ENCODE results near the gene PKP1.

DNA sequence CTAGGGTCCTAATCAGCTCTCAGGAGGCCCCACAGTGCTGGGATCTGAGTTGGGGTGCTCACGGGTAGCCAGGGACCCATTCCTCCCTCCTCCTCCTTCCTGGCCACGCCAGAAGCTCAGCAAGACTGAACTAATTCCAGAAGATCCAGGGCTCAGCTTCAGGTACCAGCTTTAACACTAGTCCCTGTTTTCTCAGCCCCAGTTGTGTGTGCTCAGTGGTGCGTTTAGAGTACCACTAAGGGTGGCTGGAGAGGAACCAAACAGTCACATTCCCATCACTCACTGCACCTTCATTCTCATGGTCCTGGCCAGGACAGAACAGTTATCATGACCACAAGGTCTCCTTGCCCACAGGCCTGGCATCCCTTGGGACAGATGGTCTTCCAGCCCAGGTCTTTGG lies 20.8 kb downstream of the PKP1 start:
- TF ChIP-seq ZFP30 (CRISPR knock-in tag; IDR thresholded peaks at IDR 0.05) (no peak), ISL1 (CRISPR knock-in tag; IDR thresholded peaks at IDR 0.05) (no peak), ARNTL (CRISPR knock-in tag; IDR thresholded peaks at IDR 0.05; ENCODE audit: borderline replicate concordance, low read depth) (no peak), PATZ1 (CRISPR knock-in tag; IDR thresholded peaks at IDR 0.05; ENCODE audit: borderline replicate concordance) (no peak), ESRRG (CRISPR knock-in tag; IDR thresholded peaks at IDR 0.05) (no peak), TOX (CRISPR knock-in tag; IDR thresholded peaks at IDR 0.05; ENCODE audit: borderline replicate concordance) (no peak)

All from SK-N-SH treated with all-trans-retinoic acid at 6 μM for 48 hours (cell line).